Measurements from ENCODE around the gene HTR1D.

The HTR1D gene

GRCh38 chr1:23149114-23149513 lies 68.2 kb downstream of the HTR1D start:
- no peak for DNase-seq

- no peak for DNase-seq
Measured at GRCh38 chr1:23148084-23148483, 69.2 kb downstream of the HTR1D start.

All from NCI-H146 (cell line).